Subcutaneous abdominal adipose tissue (tissue), 5 donors: ENCODE results near the gene NKX3-2.
A peak's percentile ranks its signal among the peaks of the same experiment; 100 is the strongest.

ENCODE experiments used
- H3K27ac ChIP-seq: one replicate; pipeline ENCODE4 v1.7.0; 2013; ENCODE audit warnings: low read depth, mild to moderate bottlenecking, inconsistent platforms, low read length, moderate library complexity
- H3K27me3 ChIP-seq, 5 donors: one replicate each; pipeline ENCODE4 v1.7.0; 2013; ENCODE audit warnings: low read length in 5 of 5, inconsistent platforms in 1 of 5; ENCODE audit not compliant: control insufficient read depth in 5 of 5, insufficient read depth in 4 of 5
- H3K36me3 ChIP-seq, 5 donors: one replicate each; pipeline ENCODE4 v1.7.0; 2013; ENCODE audit warnings: low read length in 5 of 5; ENCODE audit not compliant: control insufficient read depth in 5 of 5, insufficient read depth in 5 of 5
- H3K4me1 ChIP-seq, 5 donors: one replicate each; pipeline ENCODE4 v1.7.0; 2013; ENCODE audit warnings: low read length in 5 of 5, mild to moderate bottlenecking in 3 of 5, moderate library complexity in 1 of 5; ENCODE audit not compliant: control insufficient read depth in 5 of 5, insufficient read depth in 5 of 5
- H3K4me3 ChIP-seq, 5 donors: one replicate each; pipeline ENCODE4 v1.7.0; 2013; ENCODE audit warnings: low read length in 5 of 5, low read depth in 1 of 5
- H3K9ac ChIP-seq, 5 donors: one replicate each; pipeline ENCODE4 v1.7.0; 2013; ENCODE audit warnings: low read length in 5 of 5, mild to moderate bottlenecking in 4 of 5, moderate library complexity in 3 of 5
- H3K9me3 ChIP-seq, 5 donors: one replicate each; pipeline ENCODE4 v1.7.0; 2013; ENCODE audit warnings: low read length in 5 of 5; ENCODE audit not compliant: control insufficient read depth in 5 of 5
- donor health status: healthy.
- donor health status: healthy.
- donor health status: healthy.
- donor health status: healthy.
- donor health status: healthy.

The NKX3-2 gene

DNA sequence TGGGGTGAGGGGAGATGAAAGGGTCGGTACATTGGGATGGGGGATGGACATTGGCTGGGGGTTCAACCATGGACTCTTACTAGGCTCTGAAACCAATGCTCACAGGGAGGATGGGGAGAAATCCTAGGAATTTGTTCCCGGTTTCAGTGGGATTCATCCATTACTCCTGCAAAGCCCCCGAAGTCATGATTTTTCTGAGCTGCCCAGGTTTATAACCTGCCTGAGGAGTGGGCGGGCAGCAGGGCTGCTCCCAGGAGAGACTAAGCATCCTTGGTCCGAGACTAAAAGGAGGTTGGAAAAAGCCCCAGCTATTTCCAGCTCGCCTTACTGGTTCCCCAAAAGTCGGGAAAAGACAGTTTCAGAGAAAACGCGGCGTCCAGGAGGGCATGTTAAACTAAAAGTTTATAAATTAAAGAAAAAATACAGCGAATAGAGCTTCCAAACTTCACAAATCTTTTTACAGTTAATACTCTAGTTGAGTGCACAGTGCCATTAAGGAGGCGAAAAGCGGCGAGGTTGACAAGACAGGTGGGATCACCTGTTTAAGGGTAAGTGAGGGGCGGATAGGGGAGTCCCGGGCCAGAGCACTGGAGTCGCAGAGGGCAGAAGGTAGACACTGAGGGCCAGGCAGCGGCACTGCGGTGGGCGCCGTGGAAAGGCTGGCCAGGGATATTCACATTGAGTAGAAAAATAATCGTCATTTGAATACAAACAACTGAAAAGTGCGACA, 3.7 kb downstream of the NKX3-2 start:
- H3K27me3 ChIP-seq: peaks cover 73 to 90% (median 81%) of the 10 kb centered on the region in 5 donors
- H3K27ac ChIP-seq: no peak overlapping the region
- H3K9me3 ChIP-seq: no peaks in the 10 kb centered on the region
- H3K4me3 ChIP-seq: no peak overlapping the region
- H3K9ac ChIP-seq: no peak overlapping the region
- H3K36me3 ChIP-seq: no peaks in the 10 kb centered on the region
- peaks cover 0 to 44% (median 34%) of the 10 kb centered on the region in 5 donors for H3K4me1 ChIP-seq

DNA sequence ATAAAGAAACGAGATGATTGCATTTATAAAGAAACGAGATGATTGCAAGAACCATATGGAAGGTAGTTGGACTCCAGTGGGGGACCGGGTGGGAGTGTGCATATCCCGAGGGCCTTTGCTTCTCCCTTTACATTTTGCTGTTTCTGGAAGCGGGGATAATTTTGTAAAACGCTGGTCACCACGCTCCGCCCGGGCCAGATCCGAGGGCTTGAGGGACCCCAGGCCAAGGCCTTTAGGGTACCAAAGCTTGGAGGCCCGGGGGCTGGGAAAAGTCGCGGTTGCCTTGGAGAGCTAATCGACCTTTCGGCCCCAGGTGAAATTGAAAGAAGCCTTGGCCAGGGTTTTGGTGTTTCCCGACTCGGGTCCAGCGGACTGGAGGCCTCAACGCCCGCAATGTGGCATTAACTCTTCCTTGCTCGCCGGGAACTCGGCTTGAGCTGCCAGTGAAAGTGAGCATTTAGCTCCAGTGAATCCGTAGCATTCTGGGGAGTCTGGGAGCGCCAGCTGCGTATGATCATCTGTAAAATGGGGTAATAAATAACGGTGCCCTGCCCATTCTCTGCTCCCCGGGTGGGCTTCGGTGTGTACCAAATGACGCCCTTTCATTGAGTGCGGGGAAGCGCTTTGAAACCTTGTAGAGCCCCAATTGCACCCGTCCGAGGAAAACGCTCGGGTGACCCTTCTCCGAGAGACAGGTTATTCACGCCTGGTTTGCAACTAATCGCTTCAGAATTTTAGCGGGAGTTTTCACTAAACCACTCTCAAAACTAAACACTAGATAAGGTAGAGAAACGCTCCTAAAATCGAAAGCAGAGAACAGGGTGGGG, 4.5 kb downstream of the NKX3-2 start:
- H3K9me3 ChIP-seq: no peaks in the 10 kb centered on the region
- H3K27me3 ChIP-seq: peaks cover 75 to 93% (median 85%) of the 10 kb centered on the region in 5 donors
- no peak overlapping the region for H3K27ac ChIP-seq
- H3K36me3 ChIP-seq: no peaks in the 10 kb centered on the region
- peak overlapping the region in 1 of 5 donors; percentile 11 for H3K4me3 ChIP-seq
- H3K9ac ChIP-seq: no peak overlapping the region
- H3K4me1 ChIP-seq: peaks cover 0 to 37% (median 30%) of the 10 kb centered on the region in 5 donors

DNA sequence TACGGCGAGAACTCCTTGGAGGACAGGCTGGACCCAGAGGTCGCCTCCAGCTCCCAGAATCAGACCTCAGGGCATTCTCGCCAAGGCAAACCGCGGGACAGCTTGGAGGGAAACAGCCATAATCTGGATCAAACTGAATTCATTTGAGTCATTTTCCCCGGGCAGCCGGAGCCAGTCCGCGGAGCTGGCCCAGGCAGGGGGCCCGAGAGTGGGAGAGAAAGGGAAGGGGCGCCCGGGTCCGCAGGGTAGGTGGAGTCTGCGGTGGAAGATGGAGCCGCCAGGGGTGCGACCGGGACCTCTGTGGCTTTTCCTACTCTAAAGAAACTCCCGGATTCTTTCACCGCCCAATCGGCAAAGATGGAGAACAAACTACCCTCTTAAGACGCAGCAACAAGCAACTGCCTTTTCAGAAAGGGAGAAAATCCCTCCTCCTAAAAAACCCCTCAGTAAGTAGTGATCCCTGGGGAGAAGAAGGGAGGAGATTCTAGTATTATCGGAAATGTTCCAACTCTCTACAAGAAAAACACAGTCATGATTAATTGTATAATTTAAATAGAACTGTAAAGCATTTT, 5.2 kb downstream of the NKX3-2 start:
- H3K9ac ChIP-seq: no peak overlapping the region
- no peak overlapping the region for H3K27ac ChIP-seq
- H3K9me3 ChIP-seq: no peaks in the 10 kb centered on the region
- H3K4me1 ChIP-seq: peaks cover 0 to 33% (median 27%) of the 10 kb centered on the region in 5 donors
- peaks cover 82 to 99% (median 92%) of the 10 kb centered on the region in 5 donors for H3K27me3 ChIP-seq
- H3K4me3 ChIP-seq: no peak overlapping the region
- no peaks in the 10 kb centered on the region for H3K36me3 ChIP-seq

DNA sequence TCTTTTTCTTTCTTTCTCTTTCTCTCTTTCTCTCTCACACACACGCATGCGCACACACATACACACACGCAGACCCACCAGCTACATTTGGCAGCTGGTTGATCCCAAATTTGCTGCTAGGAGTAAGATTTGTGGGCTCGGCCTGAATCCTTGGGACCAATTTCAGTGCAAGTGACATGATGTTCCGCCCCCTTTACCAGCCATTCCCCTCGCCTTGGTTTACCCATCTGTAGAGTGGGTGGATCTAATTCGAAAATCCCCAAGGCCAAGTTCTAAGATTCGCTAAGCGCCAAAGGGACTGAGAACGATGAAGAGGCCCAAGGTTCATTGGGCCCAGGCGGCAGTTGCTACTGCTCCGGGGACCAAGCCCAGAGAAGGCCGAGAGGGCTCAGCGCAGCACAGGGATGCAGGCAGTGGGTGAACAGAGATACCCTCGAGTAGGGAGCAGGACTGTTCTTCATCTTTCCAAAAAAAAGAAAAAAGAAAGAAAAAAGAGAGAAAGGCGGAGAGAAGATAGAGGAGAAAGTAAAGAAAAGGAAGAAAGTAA, 5.8 kb downstream of the NKX3-2 start:
- Histone ChIP-seq H3K9ac (no peak overlapping the region), H3K27ac (no peak overlapping the region), H3K4me1 (peaks cover 0 to 26% (median 21%) of the 10 kb centered on the region in 5 donors), H3K9me3 (no peaks in the 10 kb centered on the region), H3K27me3 (peaks cover 86 to 99% (median 96%) of the 10 kb centered on the region in 5 donors), H3K4me3 (no peak overlapping the region), H3K36me3 (no peaks in the 10 kb centered on the region)

DNA sequence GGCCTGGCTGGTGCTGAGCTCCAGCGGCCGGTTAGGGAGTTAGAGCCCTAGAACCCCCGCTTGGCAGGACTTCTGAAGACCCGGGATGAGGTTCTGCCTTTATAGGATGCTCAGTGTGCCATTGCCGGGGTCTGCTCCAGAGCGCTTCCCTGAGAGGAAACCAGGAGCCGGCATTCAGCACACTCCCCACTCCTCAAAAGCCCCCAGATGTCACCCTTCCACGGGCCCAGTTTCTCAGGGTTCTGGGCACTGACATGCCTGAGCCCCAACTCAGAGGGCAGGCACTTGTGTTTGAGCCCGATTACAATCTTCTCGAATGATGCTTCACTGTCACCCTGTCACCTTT, 6.5 kb downstream of the NKX3-2 start:
- Histone ChIP-seq H3K9ac (no peak overlapping the region), H3K27ac (no peak overlapping the region), H3K9me3 (no peaks in the 10 kb centered on the region), H3K27me3 (peaks cover 79 to 97% (median 94%) of the 10 kb centered on the region in 5 donors), H3K4me1 (peaks cover 0 to 25% (median 19%) of the 10 kb centered on the region in 5 donors), H3K36me3 (no peaks in the 10 kb centered on the region), H3K4me3 (no peak overlapping the region)

DNA sequence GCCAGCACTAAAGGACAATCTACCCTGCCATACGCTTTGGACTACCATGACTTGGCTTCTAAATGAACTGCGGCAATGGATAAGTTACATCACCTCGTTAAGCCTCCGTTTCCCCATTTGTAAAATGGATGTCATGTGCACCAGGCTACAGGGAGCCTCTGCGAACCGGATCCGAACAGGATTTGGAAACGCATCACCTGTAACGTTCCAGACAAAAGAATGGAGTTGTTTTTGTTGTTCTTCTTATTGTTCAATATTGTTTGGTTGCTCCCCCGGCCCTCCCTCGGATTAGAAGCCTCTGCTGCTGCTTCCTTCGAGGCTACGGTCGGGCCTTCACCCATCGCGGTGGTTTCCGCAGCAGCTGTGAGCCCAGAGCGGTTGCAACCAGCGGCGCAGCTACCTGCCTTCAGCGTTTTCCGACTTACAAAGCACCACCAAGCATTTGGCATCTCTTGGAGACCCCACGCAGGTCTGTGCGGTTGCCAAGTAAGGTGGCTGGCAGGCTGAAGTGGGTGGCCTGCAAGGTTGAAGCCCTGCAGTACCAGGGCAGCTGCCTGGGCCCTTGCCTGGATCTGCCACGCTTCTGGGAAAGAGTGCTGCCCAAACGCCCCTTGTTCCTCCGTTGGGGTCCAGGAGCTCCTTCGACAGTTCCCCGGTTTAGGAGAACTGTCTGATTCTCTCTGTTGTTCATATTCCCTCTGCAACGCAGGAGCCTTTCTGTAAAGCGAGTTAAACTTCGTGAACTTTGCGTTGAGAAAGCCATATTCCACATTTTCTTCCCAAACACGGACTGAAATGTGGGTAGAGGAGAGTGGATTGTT, 7.1 kb downstream of the NKX3-2 start:
- Histone ChIP-seq H3K4me1 (peaks cover 0 to 22% (median 17%) of the 10 kb centered on the region in 5 donors), H3K27ac (no peak overlapping the region), H3K9ac (no peak overlapping the region), H3K27me3 (peaks cover 78 to 97% (median 94%) of the 10 kb centered on the region in 5 donors), H3K4me3 (no peak overlapping the region), H3K9me3 (no peaks in the 10 kb centered on the region), H3K36me3 (no peaks in the 10 kb centered on the region)

DNA sequence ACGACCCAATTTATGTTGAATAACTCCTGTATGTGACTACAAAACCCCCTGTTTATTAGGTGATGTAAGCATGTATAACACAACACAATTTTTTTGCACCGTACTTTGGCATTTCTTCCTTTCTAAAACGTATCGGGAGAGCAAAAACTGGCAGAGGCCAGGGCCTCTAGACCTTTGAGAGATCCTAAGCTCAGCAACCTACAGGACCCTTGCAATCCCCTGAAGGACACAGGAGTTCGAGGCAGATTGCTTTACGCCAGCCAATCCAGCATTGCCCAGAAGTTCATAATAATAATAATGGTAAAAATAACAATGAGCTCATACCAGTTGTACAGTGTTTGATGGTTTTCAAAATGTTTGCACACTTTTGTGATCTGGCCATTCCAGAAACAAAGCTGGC, 7.7 kb downstream of the NKX3-2 start:
- Histone ChIP-seq H3K36me3 (no peaks in the 10 kb centered on the region), H3K27me3 (peaks cover 72 to 96% (median 89%) of the 10 kb centered on the region in 5 donors), H3K27ac (no peak overlapping the region), H3K4me1 (peaks cover 0 to 17% (median 11%) of the 10 kb centered on the region in 5 donors), H3K9me3 (no peaks in the 10 kb centered on the region), H3K4me3 (no peak overlapping the region), H3K9ac (no peak overlapping the region)

DNA sequence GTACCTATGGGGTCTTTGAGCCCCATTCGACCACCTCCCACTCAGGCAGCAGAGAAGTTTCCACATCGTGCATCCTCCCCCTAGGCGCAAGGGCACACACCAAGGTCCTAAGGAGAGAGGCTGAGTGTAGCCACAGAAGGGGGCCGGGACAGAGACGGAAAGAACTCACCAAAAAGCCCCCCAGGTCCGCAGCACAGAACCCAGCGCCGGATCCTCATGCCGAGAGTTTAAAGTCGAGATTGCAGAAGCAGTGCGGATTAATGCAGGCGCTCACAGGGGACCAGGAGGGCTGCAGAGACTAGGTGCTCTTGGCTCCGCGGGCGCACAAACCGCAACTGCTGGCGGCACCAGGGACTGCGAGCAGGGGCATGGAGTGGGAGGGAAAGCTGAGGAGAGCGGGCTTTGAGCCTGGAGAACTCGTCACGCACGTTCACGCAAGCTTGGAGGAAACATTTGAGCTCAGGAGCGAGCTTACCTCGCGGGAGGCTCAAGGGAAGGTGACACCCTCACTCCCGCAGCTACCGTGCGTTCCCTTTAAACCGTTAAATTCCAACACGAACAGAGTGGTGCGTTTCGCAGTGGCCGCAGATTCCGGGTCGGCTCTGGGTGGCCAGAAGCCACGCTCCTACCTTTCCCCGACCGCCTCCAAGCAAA, 8.5 kb downstream of the NKX3-2 start:
- no peak overlapping the region for H3K27ac ChIP-seq

DNA sequence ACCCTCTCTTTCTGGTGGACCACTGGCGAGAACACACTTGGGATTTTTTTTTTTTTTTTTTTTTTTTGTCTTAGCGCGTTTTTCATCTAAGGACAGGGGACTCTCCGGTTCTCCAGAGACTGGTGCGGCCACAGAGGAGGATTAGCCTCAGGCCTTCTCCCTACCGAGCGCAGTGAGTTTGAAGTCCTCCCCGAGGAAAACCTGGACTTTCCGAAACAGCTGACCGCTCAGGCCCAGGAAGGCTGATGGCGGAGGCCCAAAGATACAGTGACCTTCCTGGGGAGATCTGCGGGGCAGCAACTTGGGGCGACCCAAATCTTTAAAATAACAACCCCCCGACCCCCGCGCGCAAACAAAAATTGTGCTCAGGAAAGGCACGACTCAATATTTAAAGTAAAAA, 9.2 kb downstream of the NKX3-2 start:
- no peak overlapping the region for H3K4me3 ChIP-seq
- H3K9me3 ChIP-seq: no peaks in the 10 kb centered on the region
- H3K4me1 ChIP-seq: peaks cover 0 to 16% (median 12%) of the 10 kb centered on the region in 5 donors
- no peak overlapping the region for H3K9ac ChIP-seq
- H3K27ac ChIP-seq: no peak overlapping the region
- peaks cover 72 to 96% (median 89%) of the 10 kb centered on the region in 5 donors for H3K27me3 ChIP-seq
- H3K36me3 ChIP-seq: no peaks in the 10 kb centered on the region

More for the DNA sequence above, 8.5 kb downstream of the NKX3-2 start:
- peaks cover 0 to 17% (median 12%) of the 10 kb centered on the region in 5 donors for H3K4me1 ChIP-seq
- H3K9ac ChIP-seq: no peak overlapping the region
- H3K27me3 ChIP-seq: peaks cover 71 to 96% (median 89%) of the 10 kb centered on the region in 5 donors
- H3K9me3 ChIP-seq: no peaks in the 10 kb centered on the region
- no peak overlapping the region for H3K4me3 ChIP-seq
- H3K36me3 ChIP-seq: no peaks in the 10 kb centered on the region
